HL-60 (cell line): ENCODE results near the gene FAM234A.
"Not testable (repeated sequence)": the region's sequence is repeated elsewhere in the genome, so short reads cannot be mapped to it uniquely, and the experiment has no call there.

Source experiments
- DNase-seq, 2 experiments: peaks; one replicate each; pipeline ENCODE4 v3.0.0-alpha.2; 2010 to 2020; ENCODE audit warnings: low read depth in 1 of 2, low spot score in 1 of 2
- H3K27ac ChIP-seq: fragments of 250-450 bp; sonication (Bioruptor Pico); replicated peaks from 2 replicates; pipeline ENCODE4 v1.5.1; 2020; ENCODE audit warnings: mild to moderate bottlenecking, moderate library complexity
- H3K27me3 ChIP-seq: fragments of 250-450 bp; sonication (Bioruptor Pico); 2 replicates; pipeline ENCODE4 v1.5.1; 2021; ENCODE audit warnings: mild to moderate bottlenecking, moderate library complexity; ENCODE audit not compliant: insufficient read depth, poor library complexity, severe bottlenecking
- H3K4me3 ChIP-seq: replicated peaks from 2 replicates; pipeline ENCODE4 v1.5.1; 2011; ENCODE audit warnings: mild to moderate bottlenecking, control low read depth, low read length; ENCODE audit not compliant: insufficient read depth
- CTCF ChIP-seq: IDR thresholded peaks from one replicate; pipeline ENCODE4 v1.5.1; 2011; ENCODE audit warnings: low read length, control low read depth, inconsistent platforms; ENCODE audit not compliant: insufficient read depth
- GABPA ChIP-seq: IDR thresholded peaks from 2 replicates; pipeline ENCODE4 v1.6.1; 2012; ENCODE audit warnings: low read depth
- POLR2AphosphoS5 ChIP-seq: IDR thresholded peaks from 2 replicates; pipeline ENCODE4 v1.6.1; 2012; ENCODE audit warnings: low read depth
- REST ChIP-seq: IDR thresholded peaks from 2 replicates; pipeline ENCODE4 v1.6.1; 2012; ENCODE audit warnings: low read depth; ENCODE audit not compliant: insufficient replicate concordance
- SPI1 ChIP-seq: IDR thresholded peaks from 2 replicates; pipeline ENCODE4 v1.6.1; 2012; ENCODE audit warnings: low read depth, mild to moderate bottlenecking, borderline replicate concordance

The FAM234A gene

GRCh38 chr16:254461-254860, 19.8 kb downstream of the FAM234A start:
- Histone ChIP-seq H3K4me3 (no peak overlapping the region), H3K27me3 (no peaks in the 10 kb centered on the region), H3K27ac (no peak overlapping the region)
- TF ChIP-seq POLR2AphosphoS5: no peak
- TF ChIP-seq CTCF: no peak
- no peak for TF ChIP-seq REST
- TF ChIP-seq SPI1: no peak
- TF ChIP-seq GABPA: no peak
- no peak for DNase-seq

GRCh38 chr16:255183-255582, 20.6 kb downstream of the FAM234A start:
- TF ChIP-seq REST (no peak), POLR2AphosphoS5 (no peak), SPI1 (no peak), CTCF (no peak), GABPA (no peak)
- Histone ChIP-seq H3K27ac (no peak overlapping the region), H3K27me3 (no peaks in the 10 kb centered on the region), H3K4me3 (no peak overlapping the region)
- DNase-seq: no peak

GRCh38 chr16:258091-258490, 23.5 kb downstream of the FAM234A start:
- not testable (repeated sequence) for H3K27me3 ChIP-seq, H3K4me3 ChIP-seq, H3K27ac ChIP-seq, DNase-seq

- H3K27ac ChIP-seq: no peak overlapping the region
- TF ChIP-seq REST: no peak
- TF ChIP-seq CTCF: no peak
- no peak for TF ChIP-seq GABPA
- no peak overlapping the region for H3K4me3 ChIP-seq
- no peak for DNase-seq
- no peaks in the 10 kb centered on the region for H3K27me3 ChIP-seq
Observed at GRCh38 chr16:259226-259625, 24.6 kb downstream of the FAM234A start.
